SHP77 treated with DMSO at 0.1 percent for 48 hours (cell line): ENCODE measurements around the gene TSPAN32.

Source experiments
- DNase-seq: peaks from one replicate; lab custom pipeline; 2025; lab: John Stamatoyannopoulos, UW

The TSPAN32 gene

DNA sequence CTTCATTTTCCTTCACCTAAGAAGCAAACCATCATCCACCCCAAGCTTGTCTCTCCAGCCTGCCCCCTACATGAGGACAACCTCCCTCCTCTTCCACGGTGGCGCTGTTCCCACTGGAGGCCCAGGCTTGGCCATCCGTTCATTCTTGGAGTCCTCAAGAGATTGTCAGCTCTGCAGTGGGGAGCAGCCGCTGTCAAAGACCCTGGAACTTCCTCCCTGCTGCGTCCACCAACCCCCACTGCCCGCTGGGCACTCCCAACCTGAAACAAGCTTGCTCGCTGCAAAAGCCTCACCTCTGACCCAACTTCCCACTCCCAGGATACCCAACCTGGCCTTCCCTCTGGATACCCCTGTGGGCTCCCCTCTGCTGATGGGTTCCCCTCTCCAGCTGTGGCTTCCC is 64.9 kb downstream of the TSPAN32 start:
- DNase-seq = no peak

GRCh38 chr11:2367266-2368160 is 65.7 kb downstream of the TSPAN32 start:
- DNase-seq = no peak
